Ovary (tissue), 9 donors: Measurements from ENCODE around the gene MYBPC3. TPM values are rescaled to one million over a fixed set of nuclear protein-coding genes. Genes with fewer than 3 reads are reported as not detected.

Source experiments
- DNase-seq, 5 donors: peaks; one replicate each; pipeline ENCODE4 v3.0.0-alpha.2; 2019 to 2020
- H3K27ac ChIP-seq, 2 donors: fragments of 200-600 bp; one replicate each; pipeline versions ENCODE4 v1.5.1 to v1.8.0; 2019 to 2022
- H3K27me3 ChIP-seq: fragments of 200-600 bp; one replicate; pipeline ENCODE4 v1.8.0; 2022
- H3K36me3 ChIP-seq: fragments of 200-600 bp; sonication (generic); one replicate; pipeline ENCODE4 v1.5.1; 2019
- H3K4me1 ChIP-seq: one replicate; pipeline ENCODE4 v1.8.1; 2013; ENCODE audit warnings: mild to moderate bottlenecking, moderate library complexity; ENCODE audit not compliant: insufficient read depth
- H3K4me3 ChIP-seq: fragments of 200-600 bp; sonication (generic); one replicate; pipeline ENCODE4 v1.5.1; 2017
- H3K9me3 ChIP-seq, 2 donors: fragments of 200-600 bp in 1 of 2; sonication (generic) in 1 of 2; one replicate each; pipeline versions ENCODE4 v1.5.1 to v1.8.1; 2013 to 2019; ENCODE audit warnings: mild to moderate bottlenecking in 1 of 2, moderate library complexity in 1 of 2
- EP300 ChIP-seq: sonication (generic); formaldehyde crosslinking; IDR thresholded peaks from one replicate; pipeline ENCODE4 v1.6.1; 2017; ENCODE audit warnings: antibody characterized with exemption
- POLR2A ChIP-seq: fragments of 450-650 bp; IDR thresholded peaks from one replicate; pipeline ENCODE4 v1.6.1; 2017; ENCODE audit warnings: antibody characterized with exemption, mild to moderate bottlenecking, moderate library complexity
- WGBS, 3 donors: extraction: QIAGEN DNeasy Blood & Tissue Kit in 1 of 3; methylation state at CpG; one replicate each; pipeline versions ENCODE4 v1.1.5 to v1.1.7; 2013 to 2017; 5-methylcytosine and 5-hydroxymethylcytosine counted together
- intact Hi-C, 4 donors: fragments of 100-400 bp; cut with DNase I; formaldehyde crosslinking; loops; one replicate each; pipeline versions ENCODE4 v1.11.0 to v1.15.1; 2022 to 2023
- polyA plus RNA-seq, 2 donors: library from polyadenylated mRNA; stranded (reverse); fragments of 200-250 nt in 1 of 2; fragments of 350-450 nt in 1 of 2; fragmentation: Illumina TruSeq in 1 of 2; extraction: RNeasy Lipid Tissue Mini Kit (QIAGEN cat#74804) in 1 of 2; gene quantifications; one replicate each; pipeline ENCODE4 v1.2.3, GENCODE V29; 2013 to 2014
- total RNA-seq, 7 donors: library from RNA; depleted of rRNA in 2 of 7; stranded (reverse); fragments of >200 nt in 2 of 7; fragmentation: NEBNext Ultra II Directional in 3 of 7; extraction: Animal tissue kit (Norgen Biotek cat#: 25700) in 3 of 7; gene quantifications; one replicate each; pipeline versions ENCODE4 v1.1.0 to v1.2.4, GENCODE V29; 2016 to 2023
- TF ChIP-seq, protein P1 (sequence below), 3 donors: fragments of 450-650 bp in 2 of 3; fragments of 200-600 bp in 1 of 3; IDR thresholded peaks; one replicate each; pipeline versions ENCODE4 v1.5.1 to v1.8.0; 2016 to 2022; ENCODE audit warnings: antibody characterized with exemption in 3 of 3, mild to moderate bottlenecking in 1 of 3
- donor health status: DM: no; HTN: no; CAD: no; lungs with moderate emphysema.
- donor health status: DM: no; HTN: no; CAD: no.
- donor health status: Bipolar disorder and iron deficiency.
- donor health status: DM: yes; HTN: yes; CAD: no.
- donor health status: DM: no; HTN: no; CAD: no.
- donor health status: DM: yes; HTN: yes; CAD: no.

Gene MYBPC3
- total and polyA plus RNA-seq, 9 donors: 0.05 to 0.40 (median 0.22) TPM; not detected in 4

GRCh38 chr11:47355283-47356128 is 3.0 kb upstream of the MYBPC3 start:
- Histone ChIP-seq H3K27ac (peak overlapping the region in 1 of 2 donors; percentile 72), H3K27me3 (no peaks in the 10 kb centered on the region), H3K4me1 (peaks cover 2% of the 10 kb centered on the region), H3K9me3 (no peaks in the 10 kb centered on the region), H3K36me3 (no peaks in the 10 kb centered on the region), H3K4me3 (peak overlapping the region; percentile 49)
- 11 to 18% (median 14%) methylated on average over 35 to 47 of the region's 47 CpGs for WGBS, 3 donors
- peak; percentile 91 to 97 (median 94) for DNase-seq
- TF ChIP-seq, protein P1, sequence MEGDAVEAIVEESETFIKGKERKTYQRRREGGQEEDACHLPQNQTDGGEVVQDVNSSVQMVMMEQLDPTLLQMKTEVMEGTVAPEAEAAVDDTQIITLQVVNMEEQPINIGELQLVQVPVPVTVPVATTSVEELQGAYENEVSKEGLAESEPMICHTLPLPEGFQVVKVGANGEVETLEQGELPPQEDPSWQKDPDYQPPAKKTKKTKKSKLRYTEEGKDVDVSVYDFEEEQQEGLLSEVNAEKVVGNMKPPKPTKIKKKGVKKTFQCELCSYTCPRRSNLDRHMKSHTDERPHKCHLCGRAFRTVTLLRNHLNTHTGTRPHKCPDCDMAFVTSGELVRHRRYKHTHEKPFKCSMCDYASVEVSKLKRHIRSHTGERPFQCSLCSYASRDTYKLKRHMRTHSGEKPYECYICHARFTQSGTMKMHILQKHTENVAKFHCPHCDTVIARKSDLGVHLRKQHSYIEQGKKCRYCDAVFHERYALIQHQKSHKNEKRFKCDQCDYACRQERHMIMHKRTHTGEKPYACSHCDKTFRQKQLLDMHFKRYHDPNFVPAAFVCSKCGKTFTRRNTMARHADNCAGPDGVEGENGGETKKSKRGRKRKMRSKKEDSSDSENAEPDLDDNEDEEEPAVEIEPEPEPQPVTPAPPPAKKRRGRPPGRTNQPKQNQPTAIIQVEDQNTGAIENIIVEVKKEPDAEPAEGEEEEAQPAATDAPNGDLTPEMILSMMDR (IDR thresholded peaks at IDR 0.05): peak; percentile 87 to 96 (median 93)
- TF ChIP-seq POLR2A: no peak
- intact Hi-C loops: loop anchor here in 3 of 4 donors (5.0 to 10.0 kb wide), 7 partner anchors 91 to 471 kb away; partner anchors contain the start of genes ARFGAP2 (in 2 of the 3) and NR1H3 (in 1 of the 3)

DNA sequence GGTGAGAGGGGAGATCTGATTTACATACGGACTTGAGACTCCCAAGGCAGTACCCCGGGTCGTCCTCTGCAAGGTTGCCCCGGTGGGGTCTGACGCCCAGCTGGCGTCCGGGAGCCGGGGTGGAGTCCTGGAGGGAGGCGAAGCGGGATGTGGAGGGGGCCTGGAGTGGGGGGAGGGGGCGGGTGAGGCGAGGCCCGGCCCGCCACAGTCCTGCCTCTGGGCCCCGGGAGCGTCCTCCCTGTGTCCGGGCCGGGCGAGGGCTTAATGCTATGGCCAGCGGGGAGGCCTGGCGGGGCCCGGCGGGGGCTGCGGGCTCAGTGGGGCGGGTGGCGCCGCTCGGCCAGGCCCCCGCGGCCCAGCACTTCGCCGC is 2.4 kb upstream of the MYBPC3 start:
- H3K4me3 ChIP-seq: peak overlapping the region; percentile 49
- no peaks in the 10 kb centered on the region for H3K36me3 ChIP-seq
- no peaks in the 10 kb centered on the region for H3K9me3 ChIP-seq
- H3K27ac ChIP-seq: peak overlapping the region in 1 of 2 donors; percentile 72
- TF ChIP-seq, protein P1 (IDR thresholded peaks at IDR 0.05): no peak
- TF ChIP-seq POLR2A (no peak), EP300 (no peak)
- H3K27me3 ChIP-seq: no peaks in the 10 kb centered on the region
- DNase-seq: no peak
- H3K4me1 ChIP-seq: peaks cover 2% of the 10 kb centered on the region
- intact Hi-C loops: loop anchor here (5.0 to 10.0 kb wide), 9 partner anchors 90 to 470 kb away; partner anchors contain the start of genes ARFGAP2 (in 2 of the 4) and NR1H3 (in 1 of the 4)
- WGBS, 3 donors: 3 to 8% (median 4%) methylated on average over 16 to 32 of the region's 32 CpGs

DNA sequence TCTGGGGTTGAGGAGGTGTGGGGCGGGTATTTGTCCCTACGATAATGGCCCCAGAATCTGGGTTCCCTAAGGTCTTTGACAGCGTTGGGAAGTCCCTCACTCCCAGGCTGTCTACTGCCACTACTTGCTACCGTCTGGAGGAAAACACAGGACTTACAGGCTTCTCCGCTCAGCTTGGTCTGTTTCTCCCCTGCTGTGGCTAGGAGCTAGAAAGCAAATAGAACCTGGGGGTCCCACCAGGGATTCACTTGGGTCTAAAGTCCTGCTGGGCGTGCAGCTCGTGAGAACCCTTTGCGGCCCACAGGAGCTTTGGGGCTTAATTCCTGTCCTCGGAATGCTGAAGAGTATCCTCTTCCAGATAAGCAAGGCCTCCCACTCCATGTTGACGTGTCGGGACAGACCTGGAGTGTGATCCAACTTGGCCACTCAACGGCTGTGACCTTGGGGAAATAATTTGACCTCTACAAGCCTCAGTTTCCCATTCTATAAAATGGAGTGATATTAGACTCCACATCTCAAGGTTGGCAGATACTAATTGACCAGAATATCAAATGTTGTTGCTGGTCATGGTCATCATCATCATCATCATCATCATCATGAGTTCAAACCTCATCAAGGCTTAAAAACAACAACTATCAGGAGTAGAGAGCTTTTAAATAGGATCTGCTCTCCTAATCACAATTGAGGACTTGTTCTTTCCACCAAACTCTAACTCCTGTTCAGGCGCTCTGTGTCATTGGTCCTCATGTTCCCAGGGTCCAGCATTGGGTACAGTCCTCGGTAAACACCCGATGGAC is 1.7 kb upstream of the MYBPC3 start:
- DNase-seq: no peak
- intact Hi-C loops: loop anchor here (5.0 to 10.0 kb wide), 8 partner anchors 89 to 469 kb away; partner anchors contain the start of genes ARFGAP2 (in 1 of the 4) and NR1H3 (in 1 of the 4)
- Histone ChIP-seq H3K9me3 (no peaks in the 10 kb centered on the region), H3K27me3 (no peaks in the 10 kb centered on the region), H3K27ac (no peak overlapping the region), H3K4me1 (peaks cover 2% of the 10 kb centered on the region), H3K36me3 (no peaks in the 10 kb centered on the region), H3K4me3 (no peak overlapping the region)
- TF ChIP-seq, protein P1 (IDR thresholded peaks at IDR 0.05): no peak
- no peak for TF ChIP-seq EP300
- TF ChIP-seq POLR2A: no peak
- 84 to 89% (median 85%) methylated on average over 15 of the region's 15 CpGs for WGBS, 3 donors
